Fibroblast of mammary gland (primary cell): ENCODE data around the gene TLL2.

Experiments used
- DNase-seq: peaks from one replicate; pipeline ENCODE4 v3.0.0-alpha.2; 2010; ENCODE audit warnings: low read depth
- H3K4me3 ChIP-seq: 2 replicates; pipeline ENCODE4 v1.5.1; 2011; ENCODE audit warnings: low read depth, mild to moderate bottlenecking, low read length, moderate library complexity; ENCODE audit not compliant: control insufficient read depth
- TF ChIP-seq, protein P1 (sequence below): conservative IDR thresholded peaks from 2 replicates; pipeline ENCODE4 v1.5.1; 2011; ENCODE audit warnings: low read depth, low read length, inconsistent platforms; ENCODE audit not compliant: control insufficient read depth, insufficient read depth

Gene TLL2

DNA sequence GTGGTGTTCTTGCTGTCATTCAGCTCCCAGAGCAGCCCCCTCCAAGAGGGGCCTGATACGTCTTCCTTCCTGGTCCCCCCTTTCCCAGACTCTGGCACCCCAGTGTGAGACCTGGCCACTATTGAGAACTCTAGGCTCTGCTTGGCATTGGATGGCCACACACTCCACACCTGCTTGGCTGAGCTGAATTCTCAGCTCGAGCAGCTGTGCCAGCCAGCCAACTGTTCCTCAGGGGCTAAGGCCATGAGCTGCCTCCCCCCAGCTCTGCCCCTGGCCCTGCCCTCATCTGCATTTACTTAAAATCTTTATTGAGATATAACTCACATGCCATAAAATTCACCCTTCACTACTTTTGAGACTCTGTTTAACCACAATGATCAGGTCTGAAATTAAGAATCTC lies 6.7 kb downstream of the TLL2 start:
- no peak for DNase-seq
- TF ChIP-seq, protein P1, sequence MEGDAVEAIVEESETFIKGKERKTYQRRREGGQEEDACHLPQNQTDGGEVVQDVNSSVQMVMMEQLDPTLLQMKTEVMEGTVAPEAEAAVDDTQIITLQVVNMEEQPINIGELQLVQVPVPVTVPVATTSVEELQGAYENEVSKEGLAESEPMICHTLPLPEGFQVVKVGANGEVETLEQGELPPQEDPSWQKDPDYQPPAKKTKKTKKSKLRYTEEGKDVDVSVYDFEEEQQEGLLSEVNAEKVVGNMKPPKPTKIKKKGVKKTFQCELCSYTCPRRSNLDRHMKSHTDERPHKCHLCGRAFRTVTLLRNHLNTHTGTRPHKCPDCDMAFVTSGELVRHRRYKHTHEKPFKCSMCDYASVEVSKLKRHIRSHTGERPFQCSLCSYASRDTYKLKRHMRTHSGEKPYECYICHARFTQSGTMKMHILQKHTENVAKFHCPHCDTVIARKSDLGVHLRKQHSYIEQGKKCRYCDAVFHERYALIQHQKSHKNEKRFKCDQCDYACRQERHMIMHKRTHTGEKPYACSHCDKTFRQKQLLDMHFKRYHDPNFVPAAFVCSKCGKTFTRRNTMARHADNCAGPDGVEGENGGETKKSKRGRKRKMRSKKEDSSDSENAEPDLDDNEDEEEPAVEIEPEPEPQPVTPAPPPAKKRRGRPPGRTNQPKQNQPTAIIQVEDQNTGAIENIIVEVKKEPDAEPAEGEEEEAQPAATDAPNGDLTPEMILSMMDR: no peak
- H3K4me3 ChIP-seq: no peak overlapping the region

DNA sequence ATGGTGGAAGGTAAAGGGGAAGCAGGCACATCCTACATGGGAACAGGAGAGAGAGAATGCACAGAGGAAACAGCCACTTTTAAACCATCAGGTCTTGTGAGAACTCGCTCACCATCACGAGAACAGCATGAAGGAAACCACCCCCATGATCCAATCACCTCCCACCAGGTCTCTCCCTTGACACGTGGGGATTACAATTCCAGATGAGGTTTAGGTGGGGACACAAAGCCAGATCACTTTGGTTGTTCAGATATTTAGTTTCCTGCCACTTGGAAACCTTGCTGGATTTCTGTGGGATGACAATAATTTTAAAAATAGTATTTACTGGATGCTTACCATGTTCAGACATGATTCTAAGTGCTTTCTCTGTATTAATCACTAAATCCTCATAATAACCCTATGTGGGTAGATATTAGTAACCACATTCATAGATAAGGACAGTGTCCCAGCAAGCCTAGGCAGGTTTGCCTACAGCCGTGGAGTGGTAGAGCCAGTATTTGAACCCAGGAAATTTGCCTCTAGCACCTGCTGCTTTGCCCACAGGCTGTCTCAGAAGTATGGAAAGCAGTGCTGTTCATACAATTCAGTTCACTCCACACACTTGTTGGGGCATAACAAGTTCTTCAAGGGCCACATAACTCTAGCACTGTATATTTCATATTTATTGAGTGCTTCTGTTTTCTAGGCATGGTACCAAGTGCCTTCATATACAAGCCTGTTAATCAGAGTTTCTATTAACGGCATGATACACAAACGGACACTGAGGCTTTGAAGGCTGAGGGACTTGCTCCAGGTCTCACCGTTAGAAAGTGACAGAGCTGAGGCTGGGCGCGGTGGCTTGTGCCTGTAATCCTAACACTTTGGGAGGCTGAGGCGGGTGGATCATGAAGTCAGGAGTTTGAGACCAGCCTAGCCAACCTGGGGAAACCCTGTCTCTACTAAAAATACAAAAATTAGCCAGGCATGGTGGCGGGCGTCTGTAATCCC lies 8.3 kb downstream of the TLL2 start:
- TF ChIP-seq, protein P1: no peak
- no peak overlapping the region for H3K4me3 ChIP-seq
- no peak for DNase-seq

DNA sequence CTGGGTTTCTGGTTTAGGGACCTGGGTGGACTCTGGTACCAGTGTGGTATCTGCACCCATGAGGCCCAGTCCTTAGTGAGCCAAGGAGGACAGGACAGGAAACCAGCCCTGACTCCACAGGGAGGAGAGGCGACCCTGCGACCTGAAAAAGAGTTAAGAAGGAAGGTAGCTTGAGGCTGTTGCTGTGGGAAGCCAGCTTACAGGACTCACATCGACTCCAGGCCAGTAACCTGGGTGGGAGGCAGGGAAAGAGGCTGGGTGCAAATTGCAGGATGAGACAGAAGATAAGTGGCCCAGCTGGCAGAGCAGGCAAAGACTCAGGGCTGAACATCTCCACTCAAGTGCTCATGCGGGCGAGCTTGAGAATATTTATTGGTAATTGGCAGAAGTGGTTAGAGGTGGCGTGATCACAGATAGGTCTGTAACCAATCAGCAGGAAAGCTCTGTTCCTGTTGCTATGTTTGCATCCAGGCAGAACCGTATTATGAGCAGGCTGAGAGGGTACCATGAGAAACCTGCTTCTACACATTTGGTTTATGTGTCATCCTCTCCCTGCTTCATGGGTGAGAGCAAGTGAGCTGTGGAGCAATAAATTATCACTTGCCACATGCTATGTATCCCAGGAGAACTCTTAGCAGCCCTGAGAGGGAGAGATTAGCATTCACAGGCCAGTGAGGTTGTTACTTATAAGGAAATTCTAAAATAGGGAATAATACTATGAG lies 11.0 kb downstream of the TLL2 start:
- no peak overlapping the region for H3K4me3 ChIP-seq
- DNase-seq: peak; percentile 26
- TF ChIP-seq, protein P1: no peak

DNA sequence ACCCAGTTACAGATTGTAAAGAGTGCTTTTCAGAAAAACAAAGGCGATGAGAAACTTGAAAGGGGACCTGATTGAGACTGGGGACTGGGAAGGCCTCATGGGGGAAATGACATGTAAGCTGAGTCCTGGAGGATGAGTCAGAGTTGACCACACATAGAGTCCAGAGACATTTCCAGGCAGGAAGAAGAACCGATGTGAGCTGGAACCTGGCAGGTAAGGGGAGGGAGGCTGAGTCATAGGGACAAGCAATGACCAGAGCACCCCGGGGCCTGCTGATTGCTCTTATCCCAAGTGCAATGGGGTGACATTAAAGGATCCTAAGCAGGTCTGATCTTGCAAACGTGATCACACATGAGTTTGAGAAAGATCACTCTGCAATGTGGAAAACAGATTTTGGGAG lies 11.7 kb downstream of the TLL2 start:
- TF ChIP-seq, protein P1: no peak
- no peak overlapping the region for H3K4me3 ChIP-seq
- DNase-seq: peak; percentile 3

DNA sequence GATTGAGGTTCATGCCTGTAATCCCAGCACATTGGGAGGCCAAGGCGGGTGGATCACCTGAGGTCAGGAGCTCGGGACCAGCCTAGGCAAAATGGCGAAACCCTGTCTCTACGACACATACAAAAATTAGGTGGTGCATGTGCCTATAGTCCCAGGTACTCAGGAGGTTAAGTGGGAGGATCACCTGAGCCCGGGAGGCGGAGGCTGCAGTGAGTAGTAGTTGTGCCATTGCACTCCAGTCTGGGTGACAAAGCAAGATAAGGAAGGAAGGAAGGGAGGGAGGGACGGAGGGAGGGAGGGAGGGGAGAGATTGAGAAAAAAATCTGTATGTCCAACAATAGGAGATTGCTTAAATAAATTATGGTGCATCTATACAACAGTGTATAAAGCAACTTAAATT lies 13.2 kb downstream of the TLL2 start:
- DNase-seq: no peak
- H3K4me3 ChIP-seq: no peak overlapping the region
- TF ChIP-seq, protein P1: no peak

DNA sequence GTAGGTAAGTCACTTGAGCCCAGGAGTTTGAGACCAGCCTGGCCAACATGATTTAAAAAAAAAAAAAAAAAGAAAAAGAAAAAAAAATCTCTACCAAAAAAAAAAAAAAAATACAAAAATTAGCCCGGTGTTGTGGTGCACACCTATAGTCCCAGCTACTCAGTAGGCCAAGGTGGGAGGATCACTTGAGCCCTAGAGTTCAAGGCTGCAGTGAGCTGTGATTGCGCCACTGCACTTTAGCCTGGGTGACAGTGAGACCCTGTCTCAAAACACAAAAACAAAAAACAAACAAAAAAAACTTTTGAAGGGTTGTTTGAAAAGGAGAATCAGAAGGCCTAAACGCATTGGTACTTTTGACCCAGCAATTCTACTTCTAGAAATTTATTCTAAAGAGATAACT lies 13.7 kb downstream of the TLL2 start:
- no peak for DNase-seq
- no peak overlapping the region for H3K4me3 ChIP-seq
- TF ChIP-seq, protein P1: no peak
